Esophagus muscularis mucosa (tissue), 4 donors: ENCODE measurements around the gene PLCB2.

Experiments
- CTCF ChIP-seq, 3 experiments: fragments of 200-600 bp in 2 of 3; fragments of 450-650 bp in 1 of 3; sonication (generic) in 2 of 3; IDR thresholded peaks; one replicate each; pipeline ENCODE4 v1.5.1; 2017 to 2019; ENCODE audit warnings: antibody characterized with exemption in 3 of 3, mild to moderate bottlenecking in 2 of 3, moderate library complexity in 1 of 3
- EP300 ChIP-seq: sonication (generic); formaldehyde crosslinking; IDR thresholded peaks from one replicate; pipeline ENCODE4 v1.6.1; 2017; ENCODE audit warnings: antibody characterized with exemption
- POLR2A ChIP-seq: fragments of 450-650 bp; IDR thresholded peaks from one replicate; pipeline ENCODE4 v1.6.1; 2017; ENCODE audit warnings: antibody characterized with exemption, moderate library complexity, mild to moderate bottlenecking, low read depth
- POLR2AphosphoS5 ChIP-seq, 2 donors: sonication (generic); formaldehyde crosslinking; IDR thresholded peaks; one replicate each; pipeline ENCODE4 v1.6.1; 2017; ENCODE audit warnings: antibody characterized with exemption in 2 of 2

- no peak for TF ChIP-seq POLR2A
- no peak for TF ChIP-seq POLR2AphosphoS5 (IDR thresholded peaks at IDR 0.05)
- TF ChIP-seq CTCF (IDR thresholded peaks at IDR 0.05), result no peak
- no peak for TF ChIP-seq EP300
Observed at GRCh38 chr15:40285554-40286011, 22.2 kb downstream of the PLCB2 start.
